Stimulated activated naive CD4-positive, alpha-beta T cell (primary cell): Measurements from ENCODE around the gene STAMBP.
"Not testable (repeated sequence)": the region's sequence is repeated elsewhere in the genome, so short reads cannot be mapped to it uniquely, and the experiment has no call there.

Experiments used
- DNase-seq, 6 experiments: peaks; one replicate each; lab custom pipeline; 2025; lab: John Stamatoyannopoulos, UW

The STAMBP gene

DNA sequence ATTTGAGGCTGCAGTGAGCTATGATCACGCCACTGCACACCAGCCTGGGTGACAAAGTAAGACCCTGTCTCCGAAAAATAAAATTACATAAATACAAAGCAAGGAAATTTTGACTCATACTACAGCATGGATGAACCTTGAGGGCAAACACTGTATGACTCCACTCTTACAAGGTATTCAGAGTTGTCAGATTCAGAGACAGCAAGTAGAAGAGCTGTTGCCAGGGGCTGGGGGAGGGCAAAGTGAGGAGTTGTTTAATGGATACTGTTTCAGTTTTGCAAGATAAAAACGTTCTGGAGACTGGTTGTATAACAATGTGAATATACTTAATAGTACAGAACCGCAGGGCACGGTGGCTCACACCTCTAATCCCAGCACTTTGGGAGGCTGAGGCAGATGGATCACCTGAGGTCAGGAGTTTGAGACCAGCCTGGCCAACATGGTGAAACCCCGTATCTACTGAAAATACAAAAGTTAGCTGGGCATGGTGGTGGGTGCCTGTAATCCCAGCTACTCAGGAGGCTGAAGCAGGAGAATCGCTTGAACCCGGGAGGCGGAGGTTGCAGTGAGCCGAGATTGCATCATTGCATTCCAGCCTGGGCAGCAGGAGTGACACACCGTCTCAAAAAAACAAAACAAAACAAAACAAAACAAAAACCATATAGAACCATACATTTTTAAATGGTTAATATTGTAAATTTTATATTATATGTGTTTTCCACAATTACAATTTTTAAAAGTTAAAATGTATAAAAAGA, 59.0 kb downstream of the STAMBP start:
- DNase-seq = not testable (repeated sequence)

DNA sequence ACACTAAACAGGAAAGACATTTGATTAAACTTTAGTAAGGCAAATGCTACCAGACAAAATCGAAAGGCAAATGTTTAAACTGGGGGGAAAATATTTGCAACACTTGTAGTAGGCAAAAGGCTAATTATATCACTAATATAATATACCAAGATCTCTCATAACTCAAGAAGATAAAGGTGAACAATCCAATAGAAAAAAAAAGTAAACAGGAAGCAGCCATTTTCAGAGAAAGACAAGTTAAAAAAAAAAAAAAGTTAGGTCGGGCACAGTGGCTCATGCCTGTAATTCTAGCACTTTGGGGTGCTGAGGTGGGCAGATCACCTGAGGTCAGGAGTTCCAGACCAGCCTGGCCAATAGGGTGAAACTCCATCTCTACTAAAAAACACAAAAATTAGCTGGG, 59.6 kb downstream of the STAMBP start:
- DNase-seq = no peak

GRCh38 chr2:73889206-73889605, 60.4 kb downstream of the STAMBP start:
- DNase-seq = no peak

GRCh38 chr2:73890301-73891092, 61.7 kb downstream of the STAMBP start:
- no peak for DNase-seq

DNA sequence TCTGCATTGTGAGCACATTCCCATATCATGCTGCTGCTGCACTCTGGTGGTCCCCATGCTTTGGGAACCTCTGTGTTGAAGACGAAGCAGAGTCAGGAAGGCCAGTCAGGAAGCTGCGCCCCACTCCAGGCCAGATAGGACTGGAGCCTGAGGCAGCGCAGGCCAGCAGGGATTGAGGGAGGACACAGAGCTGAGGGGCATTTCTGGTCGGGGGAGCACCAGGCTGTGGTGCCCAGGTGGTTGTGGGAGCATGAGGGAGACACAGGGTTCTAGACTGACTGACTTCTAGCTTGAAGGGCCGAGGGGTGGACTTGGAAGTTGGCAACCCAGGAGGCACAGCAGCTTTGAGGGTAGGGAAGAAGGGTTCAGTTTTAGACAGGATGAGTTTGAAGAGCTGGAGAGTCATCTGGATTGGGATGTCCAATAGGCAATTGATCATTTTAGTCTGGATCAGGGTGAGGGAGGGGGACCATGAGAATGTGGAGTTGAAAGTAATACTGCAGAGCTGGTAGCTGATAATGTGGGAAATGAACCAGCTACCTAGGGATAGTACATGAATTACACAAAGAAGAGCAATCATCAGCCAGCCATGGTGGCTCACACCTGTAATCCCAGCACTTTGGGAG, 62.6 kb downstream of the STAMBP start:
- no peak for DNase-seq

GRCh38 chr2:73892631-73893329, 64.0 kb downstream of the STAMBP start, which contains the start of gene ACTG2:
ACTG2 (plus strand) TSS chr2:73893008; CDS start chr2:73901312, 8,304 bp downstream.
- no peak for DNase-seq

DNA sequence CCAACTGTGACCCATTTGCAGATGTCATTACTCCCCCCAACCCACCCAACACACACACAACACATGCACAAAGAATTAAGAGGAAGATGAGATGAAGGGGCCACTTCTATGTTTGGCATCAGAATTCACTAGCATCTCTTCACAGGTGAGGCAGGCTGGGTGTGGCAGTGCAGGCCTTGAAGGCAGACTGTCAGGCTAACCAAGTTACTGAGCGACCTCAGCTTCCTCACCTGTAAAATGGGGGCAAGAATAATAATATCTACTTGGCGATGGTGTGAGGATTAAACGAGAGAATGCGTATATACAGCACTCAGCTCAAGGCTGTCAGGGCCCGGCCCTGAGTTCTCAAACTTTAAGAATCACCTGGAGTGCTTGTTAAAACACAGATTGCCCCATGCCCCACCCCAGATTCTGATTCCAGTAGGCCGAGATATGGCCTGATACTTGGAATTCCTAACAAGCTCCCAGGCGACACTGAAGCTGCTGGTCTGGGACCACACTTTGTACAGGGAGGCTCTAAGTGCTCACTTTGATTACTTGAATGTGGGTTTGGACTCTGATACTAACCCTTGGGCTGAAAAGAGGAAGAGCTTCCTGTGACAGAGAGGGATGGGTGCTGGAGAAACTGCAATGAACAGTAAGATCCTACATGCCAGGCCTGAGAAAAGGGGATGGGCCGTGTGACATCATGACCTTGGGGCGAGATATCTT, 65.2 kb downstream of the STAMBP start:
- DNase-seq = no peak

DNA sequence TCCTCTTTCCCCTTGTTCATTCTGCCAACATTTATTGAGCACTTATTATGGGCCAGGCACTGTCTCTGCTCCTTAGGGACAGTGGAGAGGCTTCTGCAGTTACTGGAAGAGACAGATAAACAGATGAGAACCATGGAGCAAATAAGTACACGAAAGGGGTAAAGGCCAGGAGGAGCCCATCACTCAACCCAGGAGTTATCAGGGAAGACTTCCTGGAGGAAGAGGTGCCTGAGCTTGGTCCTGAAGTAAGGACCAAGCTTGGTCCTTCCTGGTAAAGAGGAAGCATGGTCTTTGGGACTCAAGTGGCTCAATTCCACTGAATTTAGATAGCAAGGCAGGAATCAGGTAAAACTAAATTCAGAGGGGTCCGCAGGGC, 65.7 kb downstream of the STAMBP start:
- DNase-seq = no peak

GRCh38 chr2:73894877-73895276, 66.1 kb downstream of the STAMBP start:
- DNase-seq = no peak

GRCh38 chr2:73895473-73895872, 66.7 kb downstream of the STAMBP start:
- no peak for DNase-seq

- DNase-seq = peak in 3 of 6 experiments; percentile 1 to 30 (median 28)
Observed at GRCh38 chr2:73896362-73897239, 67.8 kb downstream of the STAMBP start.

- peak in 1 of 6 experiments; percentile 29 for DNase-seq
Observed at GRCh38 chr2:73897240-73897583, 68.5 kb downstream of the STAMBP start.

GRCh38 chr2:73897934-73898333, 69.2 kb downstream of the STAMBP start:
- DNase-seq = peak in 1 of 6 experiments; percentile 2

DNA sequence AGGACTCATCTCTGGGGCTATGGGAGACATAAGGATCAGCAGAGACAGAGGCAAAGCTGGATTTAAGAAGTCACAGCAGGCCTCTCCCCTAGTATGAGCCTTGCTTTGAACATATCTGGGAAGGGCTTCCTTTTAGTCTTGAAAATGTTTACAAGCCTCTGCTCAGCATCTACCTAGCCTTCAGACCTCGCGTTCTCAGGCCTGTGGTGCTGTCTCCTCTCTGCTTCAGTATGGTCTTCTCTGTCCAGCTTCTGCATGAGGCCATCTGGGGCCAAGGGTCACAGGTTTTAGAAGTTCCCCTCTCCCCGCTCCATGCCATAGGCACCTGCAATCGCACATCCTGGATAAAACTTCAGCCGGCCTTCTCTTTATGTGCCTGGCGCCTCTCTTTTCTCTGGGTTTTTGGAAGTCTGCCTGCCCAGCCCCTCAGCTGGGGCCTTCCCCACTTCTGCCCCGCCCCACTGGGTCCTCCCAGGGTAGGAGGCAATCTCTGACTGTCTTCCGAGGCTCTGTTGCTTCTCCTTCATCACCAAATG, 71.1 kb downstream of the STAMBP start:
- no peak for DNase-seq

DNA sequence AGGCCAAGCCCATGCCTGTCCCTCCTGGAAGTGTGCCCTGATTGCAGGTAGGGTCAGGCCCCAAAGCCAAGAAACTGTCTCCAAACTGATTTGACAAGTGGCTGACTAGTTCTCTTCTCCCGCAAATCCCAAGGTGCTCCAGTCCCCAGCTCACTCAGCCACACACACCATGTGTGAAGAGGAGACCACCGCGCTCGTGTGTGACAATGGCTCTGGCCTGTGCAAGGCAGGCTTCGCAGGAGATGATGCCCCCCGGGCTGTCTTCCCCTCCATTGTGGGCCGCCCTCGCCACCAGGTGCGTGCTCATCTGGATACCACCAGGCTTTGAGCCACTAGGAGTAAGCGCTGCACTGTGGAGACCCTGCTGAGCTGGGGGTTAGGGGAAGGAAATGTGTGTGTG, 72.4 kb downstream of the STAMBP start:
- DNase-seq = no peak

DNA sequence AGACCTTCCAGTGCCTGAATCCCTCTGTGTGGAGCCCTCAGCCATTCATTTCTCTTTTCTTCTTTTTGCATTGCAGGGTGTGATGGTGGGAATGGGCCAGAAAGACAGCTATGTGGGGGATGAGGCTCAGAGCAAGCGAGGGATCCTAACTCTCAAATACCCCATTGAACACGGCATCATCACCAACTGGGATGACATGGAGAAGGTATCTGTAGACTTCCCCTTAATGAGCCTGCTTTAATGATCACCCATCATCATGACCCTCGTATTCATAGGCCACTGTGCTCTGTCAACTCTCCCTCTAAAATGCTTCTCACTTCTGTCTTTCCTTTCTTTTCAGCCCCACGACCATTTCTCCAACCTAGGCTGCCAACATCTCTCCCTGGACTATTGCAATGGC, 73.5 kb downstream of the STAMBP start:
- no peak for DNase-seq

DNA sequence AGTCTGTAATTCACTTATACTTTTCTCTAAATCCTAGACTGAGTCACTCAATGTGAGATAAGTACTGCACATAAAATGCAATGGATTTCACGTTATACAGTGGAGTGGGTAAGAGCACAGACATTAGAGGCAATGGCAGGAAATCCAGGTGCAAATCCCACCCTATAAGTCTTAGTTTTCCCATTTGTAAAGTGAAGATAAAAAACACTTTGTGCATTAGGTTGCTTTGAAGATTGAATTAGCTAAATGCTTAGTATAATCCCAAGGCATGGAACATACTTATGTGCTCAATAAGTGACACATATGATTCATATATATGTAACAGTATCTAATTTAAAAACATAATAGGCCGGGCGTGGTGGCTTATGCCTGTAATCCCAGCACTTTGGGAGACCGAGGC, 74.6 kb downstream of the STAMBP start:
- no peak for DNase-seq

- not testable (repeated sequence) for DNase-seq
Observed at GRCh38 chr2:73903949-73904613, 75.3 kb downstream of the STAMBP start.

- no peak for DNase-seq
Observed at GRCh38 chr2:73904952-73905351, 76.2 kb downstream of the STAMBP start.
